AG08396 (cell line): Measurements from ENCODE around the gene CACNA2D2.

Experiments
- DNase-seq: peaks from one replicate; pipeline ENCODE4 v3.0.0; 2012; ENCODE audit warnings: low spot score, mixed read lengths

CACNA2D2 gene

GRCh38 chr3:50393061-50393460 lies 110.4 kb downstream of the CACNA2D2 start:
- no peak for DNase-seq

GRCh38 chr3:50392101-50392715 lies 111.2 kb downstream of the CACNA2D2 start:
- DNase-seq, result no peak

- no peak for DNase-seq
These were observed 112.8 kb downstream of the CACNA2D2 start for GRCh38 chr3:50390508-50391224.

DNA sequence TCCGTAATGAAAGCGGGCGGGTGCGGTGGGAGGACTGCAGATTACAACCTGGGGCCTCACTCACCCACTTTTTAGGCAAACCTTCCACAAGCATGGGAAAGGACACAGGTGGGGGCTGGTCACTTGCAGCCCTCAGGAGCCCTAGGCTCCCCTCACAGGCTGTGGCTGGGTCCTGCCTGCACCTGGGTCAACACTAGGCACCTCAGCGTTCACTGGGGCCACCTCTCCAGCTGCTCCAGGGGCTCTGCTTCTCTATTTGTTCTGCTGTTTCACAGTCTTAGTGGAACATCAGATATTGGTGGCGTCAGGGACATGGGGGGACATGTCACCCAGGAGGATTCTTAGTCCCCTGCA lies 114.0 kb downstream of the CACNA2D2 start:
- DNase-seq, result no peak

- DNase-seq, result peak; percentile 42
These were observed 114.6 kb downstream of the CACNA2D2 start for GRCh38 chr3:50388720-50389413.

- peak; percentile 68 for DNase-seq
These were observed 115.3 kb downstream of the CACNA2D2 start for GRCh38 chr3:50388016-50388719.

GRCh38 chr3:50385754-50386153 lies 117.7 kb downstream of the CACNA2D2 start:
- no peak for DNase-seq

DNA sequence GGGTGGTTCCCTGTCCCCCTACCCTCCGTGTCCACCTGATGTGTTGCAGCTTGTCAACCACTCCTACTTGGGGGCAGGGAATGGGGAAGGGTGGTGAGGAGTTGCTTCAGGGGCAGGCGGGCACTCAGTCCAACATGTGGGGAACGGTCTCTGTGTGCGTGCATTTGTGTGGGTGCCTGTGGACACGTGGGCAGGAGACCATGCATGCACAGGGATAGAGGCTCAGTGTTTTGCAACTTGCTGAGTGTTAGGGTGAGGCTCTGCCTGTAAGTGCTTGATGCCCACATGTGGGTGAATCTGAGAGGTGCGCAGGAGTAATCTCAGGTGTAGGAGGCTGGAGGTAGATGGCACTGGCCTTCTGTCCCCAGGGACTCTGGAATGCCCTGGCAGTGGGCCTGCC lies 119.7 kb downstream of the CACNA2D2 start:
- DNase-seq, result no peak

GRCh38 chr3:50382722-50383121 lies 120.7 kb downstream of the CACNA2D2 start:
- DNase-seq, result no peak

DNA sequence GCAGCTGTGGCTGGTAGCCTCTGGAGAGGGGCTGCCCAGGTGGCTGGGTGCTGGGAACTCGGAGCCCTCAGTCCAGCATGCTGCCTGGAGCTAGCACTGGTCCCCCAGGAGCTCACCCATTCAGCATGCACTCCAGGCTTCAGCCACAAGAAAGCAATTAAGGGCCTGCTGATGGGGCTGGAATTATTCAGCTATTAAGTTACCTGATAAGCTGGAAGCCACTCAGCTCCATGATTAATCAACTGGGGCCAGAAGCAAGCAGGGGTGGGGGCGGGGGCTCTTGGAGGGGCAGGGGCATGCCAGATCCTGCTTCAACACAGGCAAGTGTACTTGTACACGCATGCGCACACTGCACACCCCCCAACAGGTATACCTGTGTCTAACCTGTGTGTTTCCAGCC lies 122.1 kb downstream of the CACNA2D2 start:
- DNase-seq, result no peak

DNA sequence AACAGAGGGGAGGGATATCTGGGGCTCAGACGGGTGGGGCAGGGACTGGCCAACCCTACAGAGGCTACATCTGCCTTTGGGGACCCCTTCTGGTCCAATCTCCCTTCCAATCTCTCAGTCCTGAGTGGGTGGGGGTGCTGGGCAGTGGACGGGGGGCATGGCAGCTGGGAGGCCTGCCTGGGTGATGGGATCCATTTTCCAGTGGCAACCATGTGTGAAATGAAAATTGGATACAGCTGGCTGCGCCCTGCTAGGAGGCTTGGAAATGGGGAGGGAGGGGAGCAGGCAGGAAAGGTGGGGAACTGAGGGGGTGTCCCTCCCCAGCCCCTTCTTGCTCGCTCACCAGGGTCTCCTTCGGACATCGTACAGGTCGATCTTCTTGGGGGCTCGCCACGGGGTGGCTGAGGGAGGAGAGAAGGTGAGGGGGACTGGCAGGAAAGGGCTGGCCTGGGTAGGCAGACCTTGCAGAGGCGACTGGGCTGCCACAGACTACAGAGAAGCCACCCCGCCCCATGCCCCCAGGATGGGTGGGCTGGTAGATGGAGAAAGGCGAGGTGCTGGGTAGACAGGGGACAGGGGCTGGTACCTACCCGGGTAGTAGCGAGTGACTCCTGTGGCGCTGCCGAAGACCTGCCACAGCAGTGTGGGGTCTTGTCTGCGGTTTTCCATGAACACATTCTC lies 122.9 kb downstream of the CACNA2D2 start:
- DNase-seq, result no peak

DNA sequence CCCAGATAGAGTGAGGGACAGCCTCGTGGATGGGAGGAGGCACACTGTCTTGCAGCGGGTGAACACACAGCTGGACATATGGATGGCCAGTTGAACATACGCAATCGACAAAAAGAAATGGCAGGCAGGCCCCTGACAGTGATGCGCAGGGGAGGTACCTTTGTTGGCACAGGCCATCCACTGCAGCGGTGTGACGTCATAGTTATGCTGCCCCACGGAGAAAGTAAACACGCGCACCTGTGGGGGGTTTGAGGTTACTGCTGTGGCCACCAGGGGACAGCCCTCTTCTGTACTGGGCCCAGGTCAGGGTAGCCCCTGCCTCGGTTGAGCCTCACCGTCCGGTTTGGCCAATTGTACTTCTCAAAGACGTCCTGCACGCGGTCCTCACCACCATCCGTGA lies 124.7 kb downstream of the CACNA2D2 start:
- no peak for DNase-seq

- DNase-seq, result no peak
These were observed 125.4 kb downstream of the CACNA2D2 start for GRCh38 chr3:50378024-50378423.

DNA sequence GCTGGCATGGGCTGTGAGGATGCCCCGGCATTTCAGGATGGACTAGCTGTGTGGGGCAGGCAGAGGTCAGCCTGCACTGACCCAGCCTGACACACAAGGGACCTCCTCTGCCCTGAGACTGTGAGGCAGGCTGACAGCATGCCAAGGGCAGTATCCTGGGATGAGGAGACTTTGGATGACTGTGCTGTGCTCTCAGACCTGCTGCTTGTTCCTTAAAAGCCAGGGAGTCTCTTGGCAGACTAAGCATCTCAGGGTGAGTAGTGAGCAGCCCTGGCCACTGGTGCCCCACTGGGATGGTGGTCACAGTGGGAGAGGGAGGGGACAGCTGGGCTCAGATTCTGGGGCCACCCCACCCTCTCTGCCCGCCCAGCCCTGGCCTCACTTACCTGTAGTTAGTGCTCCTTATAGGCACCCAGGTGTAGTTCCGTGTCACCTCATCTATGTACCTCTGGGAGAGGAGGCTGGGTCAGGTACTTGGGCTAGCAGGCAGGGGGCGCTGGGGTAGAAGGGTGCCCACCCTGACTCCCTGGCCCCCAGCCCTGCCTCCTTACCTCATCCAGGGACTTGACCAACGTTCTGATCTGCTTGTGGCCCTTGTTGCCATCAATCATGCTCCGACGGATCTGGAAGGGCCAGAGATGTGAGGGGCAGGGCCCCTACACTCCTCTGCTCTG lies 128.0 kb downstream of the CACNA2D2 start:
- peak; percentile 42 for DNase-seq

DNA sequence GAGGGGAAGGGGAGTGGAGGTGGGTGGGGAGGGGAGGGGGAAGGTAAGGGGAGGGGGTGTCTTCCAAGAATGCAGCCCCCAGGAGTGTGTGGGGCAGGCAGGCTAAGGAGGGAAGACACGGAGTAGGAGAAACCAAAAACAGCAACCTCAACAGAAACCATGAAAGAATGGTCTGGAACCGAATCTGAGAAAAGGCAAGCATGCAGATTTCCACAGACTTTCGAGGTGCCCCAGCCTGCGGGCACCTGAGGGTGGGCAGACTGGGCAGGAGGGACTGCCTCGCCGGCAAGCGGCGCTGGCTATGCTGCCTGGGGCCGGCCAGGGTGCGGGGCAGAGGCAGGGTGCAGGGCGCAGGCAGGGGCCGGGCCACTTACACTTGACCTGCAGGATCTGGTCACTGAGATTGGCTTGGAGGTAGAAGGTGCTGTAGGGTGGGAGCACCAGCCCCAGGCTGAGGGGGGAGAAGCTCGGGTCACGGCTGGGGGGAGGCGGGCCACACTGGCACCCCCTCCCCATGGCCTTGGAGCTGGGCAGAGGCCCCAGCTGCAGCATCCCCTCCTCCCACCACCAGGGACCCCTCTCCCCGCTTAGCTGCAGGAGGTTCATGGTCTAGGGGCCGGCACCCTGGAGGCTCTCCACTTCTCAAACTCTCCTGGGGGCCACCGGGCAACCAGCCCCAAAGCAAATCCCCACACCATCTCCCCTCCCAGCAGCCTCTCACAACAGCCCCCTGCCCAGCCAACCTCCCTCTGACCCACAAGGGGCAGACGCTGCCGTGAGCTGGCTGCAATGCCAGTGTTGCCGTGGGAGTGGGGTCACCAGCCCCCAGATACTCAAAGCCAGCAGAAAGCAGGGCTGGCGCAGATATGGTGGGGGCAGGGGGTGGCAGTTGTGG lies 128.8 kb downstream of the CACNA2D2 start:
- no peak for DNase-seq

- no peak for DNase-seq
These were observed 130.0 kb downstream of the CACNA2D2 start for GRCh38 chr3:50373146-50374051.

GRCh38 chr3:50372349-50372748 lies 131.1 kb downstream of the CACNA2D2 start:
- no peak for DNase-seq

GRCh38 chr3:50371133-50371685 lies 132.2 kb downstream of the CACNA2D2 start:
- no peak for DNase-seq

DNA sequence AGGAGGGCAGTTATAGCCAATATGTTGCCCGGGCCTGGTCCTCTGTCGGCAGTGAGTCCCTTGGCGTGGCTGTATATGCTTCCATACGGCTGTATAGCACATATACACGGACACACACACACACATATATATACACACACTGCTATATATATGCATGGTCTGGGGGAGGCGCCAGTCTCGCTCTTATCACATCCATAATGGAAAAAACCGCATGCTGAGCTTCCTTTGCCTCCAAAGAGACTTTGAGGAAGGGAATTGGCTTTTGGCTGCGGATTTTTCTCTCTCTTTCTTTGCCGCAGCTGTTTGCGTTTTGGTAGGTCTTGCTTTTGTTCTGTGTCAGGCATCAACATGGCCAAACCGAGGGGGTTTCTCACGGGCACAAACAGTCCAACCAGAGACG lies 132.8 kb downstream of the CACNA2D2 start:
- no peak for DNase-seq
